GM21528 (cell line): ENCODE results near the gene GHITM.
"Not testable (repeated sequence)": the region's sequence is repeated elsewhere in the genome, so short reads cannot be mapped to it uniquely, and the experiment has no call there.

Experiments used
- ATAC-seq: cut with Tn5 transposase; IDR thresholded peaks from one replicate; pipeline ENCODE4 v1.9.1; 2021; ENCODE audit warnings: mild to moderate bottlenecking, moderate library complexity; ENCODE audit not compliant: unreplicated experiment, low FRiP score

GHITM gene

DNA sequence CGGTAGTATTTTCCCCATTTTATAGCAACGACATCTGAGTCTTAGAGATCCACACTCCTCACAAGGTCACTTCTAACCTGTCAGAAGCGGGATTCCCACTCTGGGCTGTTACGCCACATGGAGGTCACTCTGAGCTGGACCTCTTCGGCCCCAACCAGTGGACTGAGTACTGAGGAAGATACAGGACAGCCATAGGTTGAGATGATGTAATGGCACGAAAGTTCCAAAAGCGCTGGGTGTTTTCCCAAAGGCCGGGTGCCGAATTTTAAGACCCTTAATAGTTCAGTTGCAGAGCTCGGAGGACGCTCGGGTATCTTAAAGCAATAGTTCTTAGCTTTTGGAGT is 699 bp downstream of the GHITM start:
- no peak for ATAC-seq

DNA sequence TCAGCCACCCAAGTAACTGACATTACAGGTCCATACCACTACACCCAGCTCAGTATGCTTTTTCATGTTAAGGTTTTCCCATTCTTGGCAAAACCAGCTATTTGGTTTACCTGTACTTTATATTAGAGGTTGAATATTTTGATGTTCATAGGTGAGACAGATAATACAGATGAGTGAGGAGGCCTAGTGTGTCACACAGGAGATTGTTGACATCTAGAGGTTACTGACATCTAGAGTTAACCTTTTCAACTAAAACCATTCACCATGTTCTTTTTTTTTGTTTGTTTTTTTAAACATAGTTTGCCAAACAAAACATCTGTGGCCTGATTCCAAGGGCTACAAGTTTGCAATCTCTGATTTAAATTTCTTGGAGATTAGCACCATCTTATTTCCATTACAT is 8.0 kb downstream of the GHITM start:
- no peak for ATAC-seq

DNA sequence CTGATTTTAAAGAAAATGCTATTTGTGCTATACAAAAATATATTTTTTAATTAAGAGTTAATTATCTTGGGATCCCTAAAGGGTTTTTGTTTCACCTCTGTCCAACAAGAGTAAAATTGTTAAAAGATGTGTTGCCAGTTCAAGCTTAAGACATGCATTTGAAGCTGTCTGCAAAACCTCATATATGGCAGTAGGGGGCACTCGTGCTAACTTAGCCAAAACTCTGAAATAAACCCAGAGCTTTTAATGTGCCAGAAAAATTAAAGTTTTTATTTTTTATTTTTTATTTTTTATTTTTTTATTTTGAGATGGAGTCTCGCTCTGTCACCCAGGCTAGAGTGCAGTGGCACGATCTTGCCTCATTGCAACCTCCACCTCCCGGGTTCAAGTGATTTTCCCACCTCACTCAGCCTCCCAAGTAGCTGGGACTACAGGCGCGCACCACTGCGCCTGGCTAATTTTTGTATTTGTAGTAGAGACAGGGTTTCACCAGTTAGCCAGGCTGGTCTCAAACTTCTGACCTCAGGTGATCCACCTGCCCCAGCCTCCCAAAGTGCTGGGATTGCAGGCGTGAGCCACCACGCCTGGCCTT is 8.8 kb downstream of the GHITM start:
- not testable (repeated sequence) for ATAC-seq

DNA sequence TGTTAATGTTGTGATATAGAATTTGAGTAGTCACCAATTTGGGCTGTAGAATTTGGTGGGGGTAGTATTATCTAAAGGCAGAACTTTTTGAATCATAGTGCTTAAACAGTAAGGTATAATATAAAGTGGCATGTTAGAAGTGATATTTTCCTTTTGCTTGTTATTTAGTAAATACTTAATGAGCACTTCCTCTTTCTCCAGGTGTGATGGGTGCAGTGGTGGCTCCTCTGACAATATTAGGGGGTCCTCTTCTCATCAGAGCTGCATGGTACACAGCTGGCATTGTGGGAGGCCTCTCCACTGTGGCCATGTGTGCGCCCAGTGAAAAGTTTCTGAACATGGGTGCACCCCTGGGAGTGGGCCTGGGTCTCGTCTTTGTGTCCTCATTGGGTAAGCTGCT is 10.5 kb downstream of the GHITM start:
- ATAC-seq: no peak

DNA sequence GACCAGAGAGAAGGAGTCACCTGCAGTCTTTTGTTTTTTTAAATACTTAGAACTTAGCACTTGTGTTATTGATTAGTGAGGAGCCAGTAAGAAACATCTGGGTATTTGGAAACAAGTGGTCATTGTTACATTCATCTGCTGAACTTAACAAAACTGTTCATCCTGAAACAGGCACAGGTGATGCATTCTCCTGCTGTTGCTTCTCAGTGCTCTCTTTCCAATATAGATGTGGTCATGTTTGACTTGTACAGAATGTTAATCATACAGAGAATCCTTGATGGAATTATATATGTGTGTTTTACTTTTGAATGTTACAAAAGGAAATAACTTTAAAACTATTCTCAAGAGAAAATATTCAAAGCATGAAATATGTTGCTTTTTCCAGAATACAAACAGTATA is 13.5 kb downstream of the GHITM start:
- ATAC-seq: no peak

DNA sequence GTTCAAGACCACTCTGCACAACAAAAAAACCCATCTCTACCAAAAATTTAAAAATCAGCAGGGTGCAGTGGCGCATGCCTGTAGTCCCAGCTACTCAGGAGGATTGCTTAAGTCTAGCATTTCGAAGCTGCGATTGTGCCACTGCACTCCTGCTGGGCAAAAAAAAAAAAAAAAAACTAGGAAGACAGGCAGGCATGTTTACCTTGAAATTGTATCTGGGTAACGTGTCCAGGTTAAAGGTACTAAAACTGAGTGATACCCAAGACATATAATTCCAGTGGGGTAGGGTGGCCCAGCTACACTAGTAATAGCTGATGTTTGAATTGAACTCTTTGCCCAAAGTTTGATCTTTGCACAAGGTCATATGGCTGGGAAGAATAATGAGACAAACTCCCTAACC is 16.2 kb downstream of the GHITM start:
- ATAC-seq: no peak

DNA sequence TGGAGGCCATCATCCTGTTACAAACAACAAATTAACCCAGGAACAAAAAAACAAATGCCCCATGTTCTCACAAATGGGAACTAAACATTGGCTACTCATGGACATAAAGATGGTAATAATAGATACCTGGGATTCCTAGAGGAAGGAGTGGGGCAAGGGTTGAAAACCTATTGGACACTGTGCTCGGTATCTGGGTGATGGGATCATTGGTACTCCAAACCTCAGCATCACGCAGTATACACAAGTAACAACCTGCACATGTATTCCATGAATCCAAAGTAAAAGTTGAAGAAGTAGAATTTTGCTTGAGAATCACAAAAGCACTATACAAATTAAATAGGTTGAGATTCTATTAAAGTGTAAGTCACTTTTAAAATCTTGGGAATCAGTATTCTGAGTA is 16.7 kb downstream of the GHITM start:
- ATAC-seq: no peak

DNA sequence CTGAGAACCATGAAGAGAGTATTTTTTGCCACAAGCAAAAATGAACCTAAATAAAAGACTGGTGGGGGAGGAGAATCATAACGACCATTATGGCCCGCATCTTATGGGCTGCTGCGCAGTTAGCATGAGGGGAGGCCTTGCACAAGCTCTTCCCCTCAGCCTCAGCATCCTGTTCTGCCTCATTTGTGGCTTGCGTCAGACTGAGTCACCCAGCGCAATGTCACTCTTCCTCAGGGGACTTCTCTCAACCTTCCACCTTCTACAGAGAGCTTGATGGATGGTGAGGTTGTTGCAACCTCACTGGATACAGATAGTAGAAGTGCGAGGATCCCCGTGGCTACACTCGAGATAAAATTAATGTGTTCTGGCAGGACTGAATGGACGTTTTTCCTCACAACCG is 17.5 kb downstream of the GHITM start:
- no peak for ATAC-seq

DNA sequence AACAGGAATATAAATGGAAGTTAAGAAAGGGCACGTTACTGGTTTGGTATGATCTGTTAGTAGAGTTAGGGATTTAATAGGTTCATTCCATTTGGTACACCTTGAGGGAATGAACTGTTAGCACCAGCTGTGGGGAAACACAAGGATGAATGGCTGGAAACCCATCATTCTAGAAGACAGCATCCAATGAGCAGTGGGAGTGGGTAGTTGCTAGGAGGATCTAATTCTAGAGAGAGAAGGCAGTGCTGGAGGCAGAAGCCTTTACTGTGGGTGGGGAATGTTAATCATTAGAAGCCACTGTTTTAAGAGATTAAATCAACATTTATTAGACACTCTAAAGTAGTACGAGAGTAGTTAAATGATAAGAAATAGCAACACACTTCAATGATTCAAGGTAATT is 18.8 kb downstream of the GHITM start:
- no peak for ATAC-seq

DNA sequence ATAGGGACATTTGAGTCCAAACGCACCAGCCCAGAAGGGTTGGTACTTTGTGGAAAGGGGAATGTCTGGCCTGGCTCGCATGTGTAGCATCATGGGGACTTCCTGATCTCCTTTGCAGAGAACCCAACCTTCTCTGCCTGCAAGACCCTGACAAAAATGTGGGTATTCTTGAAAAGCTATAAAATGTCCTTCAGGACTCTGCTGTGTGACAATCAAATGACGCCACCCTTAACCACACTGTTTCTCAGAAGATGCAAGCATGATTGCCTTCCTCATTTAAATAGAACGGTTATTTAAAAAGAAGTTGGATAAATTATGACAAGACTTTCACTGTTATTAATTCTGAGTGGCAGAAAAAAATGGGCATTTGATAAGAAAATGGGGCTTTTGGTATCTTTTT is 19.2 kb downstream of the GHITM start:
- ATAC-seq: no peak

DNA sequence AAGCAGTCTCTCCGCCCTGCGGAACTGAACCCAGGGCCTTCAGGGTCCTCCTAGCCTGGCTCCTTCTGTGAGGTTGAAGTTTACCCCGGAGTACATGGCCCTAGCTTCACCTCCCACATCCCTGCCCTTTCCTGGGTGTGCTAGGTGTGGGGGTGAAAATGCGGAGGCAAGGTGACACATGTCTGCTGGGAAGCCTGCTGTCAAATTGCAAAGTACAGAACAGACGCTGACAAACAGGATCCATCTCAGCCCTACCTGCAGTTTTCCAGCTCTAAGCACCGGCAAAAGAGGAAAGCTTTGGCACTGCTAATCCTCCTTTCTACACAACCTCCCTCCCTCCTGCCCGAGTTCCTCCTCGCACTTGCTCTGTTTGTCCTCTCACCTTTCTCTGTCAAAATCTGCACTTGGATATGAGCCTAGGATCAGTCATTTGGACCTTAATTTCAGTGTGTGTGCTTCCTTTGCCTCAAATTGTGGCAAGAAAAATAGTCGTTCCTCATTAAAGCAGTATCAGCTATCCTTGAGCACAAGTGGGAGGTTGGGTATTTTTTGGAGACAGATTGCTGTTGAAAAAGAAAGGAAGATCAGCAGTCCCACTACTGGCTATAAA is 19.9 kb downstream of the GHITM start:
- no peak for ATAC-seq

DNA sequence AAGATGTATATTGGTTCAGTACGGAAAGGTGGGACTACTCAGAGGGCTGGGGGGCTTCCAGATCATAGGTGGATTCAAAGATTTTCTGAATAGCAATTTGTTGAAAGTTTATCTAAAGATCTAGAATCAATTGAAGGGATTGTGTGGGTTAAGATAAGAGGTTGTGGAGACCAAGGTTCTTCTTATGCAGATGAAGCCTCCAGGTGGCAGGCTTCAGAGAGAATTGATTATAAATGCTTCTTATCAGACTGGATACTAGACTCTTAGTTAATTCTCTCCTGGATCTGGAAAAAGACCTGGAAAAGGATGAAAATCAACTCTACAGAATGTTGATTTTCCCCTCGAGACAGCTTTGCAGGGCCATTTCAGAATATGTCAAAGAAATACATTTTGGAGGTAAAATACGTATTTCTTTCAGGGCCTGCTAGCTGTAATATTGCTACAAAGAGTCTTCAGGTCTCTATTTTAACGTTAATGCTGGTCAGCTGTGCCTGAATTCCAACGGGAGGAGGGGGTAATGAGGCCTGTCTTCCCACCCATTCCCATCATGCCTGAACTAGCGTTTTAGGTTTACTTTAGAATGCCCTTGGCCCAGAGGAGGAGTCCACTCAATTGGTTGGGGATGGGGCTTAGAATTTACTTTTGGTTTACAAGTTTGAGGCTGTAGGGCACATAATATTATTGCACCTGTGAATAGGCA is 21.5 kb downstream of the GHITM start:
- no peak for ATAC-seq

DNA sequence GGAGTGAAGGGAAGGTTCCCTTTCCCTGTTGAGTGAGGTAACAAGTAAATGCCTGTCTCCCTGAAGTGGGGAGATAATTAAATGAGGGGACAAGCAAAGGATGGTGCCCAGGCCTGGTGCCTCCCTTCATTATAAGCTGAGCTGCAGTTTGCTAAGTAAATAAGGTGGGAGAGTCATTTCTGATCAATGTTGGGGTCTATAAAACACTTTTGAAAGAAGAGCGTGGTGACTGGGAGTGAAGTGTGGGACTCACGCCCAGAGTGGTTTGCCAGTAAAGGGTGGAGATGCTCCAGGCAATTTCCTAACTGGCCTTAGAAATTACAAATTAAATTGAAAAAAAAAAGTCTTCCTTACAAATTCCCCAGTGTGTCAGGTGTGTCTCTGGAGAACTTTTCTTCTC is 24.7 kb downstream of the GHITM start:
- ATAC-seq: no peak

DNA sequence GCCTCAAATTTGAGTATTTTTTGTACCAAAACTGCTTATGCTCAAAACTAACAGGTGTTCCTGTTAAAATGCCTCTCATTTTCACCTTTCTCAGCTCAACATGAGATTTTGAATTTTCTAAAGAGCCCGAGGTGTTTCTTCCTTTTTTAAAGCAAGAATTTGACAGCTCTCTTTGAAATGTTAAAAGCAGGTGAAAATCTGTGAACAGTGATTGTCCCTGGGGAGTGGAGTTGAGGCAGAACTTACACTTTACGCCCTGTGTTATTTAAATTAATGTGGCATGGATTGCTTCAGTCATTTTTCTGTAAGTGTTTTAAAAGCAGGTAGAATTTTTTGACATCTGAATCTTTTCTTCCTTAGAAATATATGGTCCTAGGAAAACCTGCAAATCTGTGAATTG is 25.1 kb downstream of the GHITM start:
- no peak for ATAC-seq

DNA sequence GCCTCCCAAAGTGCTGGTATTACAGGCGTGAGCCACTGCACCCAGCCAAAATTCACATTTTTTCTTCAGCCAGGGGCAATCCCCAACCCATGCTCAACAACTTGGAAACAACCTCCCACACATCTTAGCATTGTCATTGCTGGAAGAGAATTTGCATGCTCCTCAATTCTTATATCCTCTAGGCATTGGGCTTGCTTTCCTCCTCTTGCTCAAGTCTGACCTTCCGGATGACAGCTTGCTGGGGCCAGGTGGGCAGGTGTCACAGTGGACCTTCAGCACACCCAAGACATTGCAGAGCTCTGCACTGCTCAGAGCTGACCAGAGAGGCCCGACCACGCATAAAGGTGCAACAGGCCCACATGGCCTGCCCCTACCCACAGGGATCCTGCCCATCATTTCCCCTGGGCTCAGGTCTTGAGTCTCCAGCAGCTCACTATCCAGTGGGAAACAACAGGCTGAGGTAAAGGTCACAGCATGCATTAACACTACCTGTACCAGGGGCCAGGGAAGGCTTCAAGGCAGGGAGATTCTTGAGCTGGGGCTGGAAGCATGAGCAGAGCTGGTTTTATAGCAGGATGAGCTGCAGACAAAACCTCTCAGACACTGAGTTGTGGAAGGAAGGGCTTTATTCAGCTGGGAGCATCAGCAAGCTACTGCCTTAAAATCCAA is 27.4 kb downstream of the GHITM start:
- ATAC-seq: peak; percentile 55

DNA sequence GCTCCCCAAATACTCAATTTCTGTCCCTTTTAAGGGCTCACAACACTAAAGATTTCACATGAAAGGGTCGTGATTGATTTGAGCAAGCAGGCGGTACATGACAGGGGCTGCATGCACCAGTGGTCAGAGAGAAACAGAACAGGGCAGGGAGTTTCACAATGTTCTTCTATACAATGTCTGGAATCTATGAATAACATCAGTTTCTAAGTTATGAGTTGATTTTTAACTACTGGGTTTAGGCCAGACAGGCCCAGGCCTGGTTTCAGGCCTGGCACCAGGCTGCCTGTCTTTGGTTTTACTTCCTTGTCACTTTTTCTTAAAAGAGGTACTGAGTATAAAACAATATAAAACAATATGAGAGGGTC is 28.0 kb downstream of the GHITM start:
- ATAC-seq: peak; percentile 24

DNA sequence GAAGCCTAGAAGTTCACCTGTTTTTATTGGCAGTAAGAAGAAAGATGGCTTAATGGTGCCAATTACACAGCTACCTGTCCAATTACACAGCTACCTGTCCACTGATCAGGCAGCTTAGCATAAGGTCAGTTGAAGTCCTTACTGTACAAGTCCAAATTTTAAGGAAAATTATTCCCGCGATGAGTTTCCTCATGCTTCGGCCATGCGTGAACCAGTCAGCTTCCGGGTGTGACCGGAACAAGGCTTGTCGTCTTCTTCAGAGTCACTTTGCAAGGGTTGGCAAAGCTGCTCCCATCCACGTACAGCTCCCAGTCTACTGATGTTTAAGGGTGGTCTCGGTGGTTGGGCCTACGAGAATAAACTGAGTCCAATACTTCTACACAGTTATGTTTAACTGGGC is 29.1 kb downstream of the GHITM start:
- not testable (repeated sequence) for ATAC-seq

DNA sequence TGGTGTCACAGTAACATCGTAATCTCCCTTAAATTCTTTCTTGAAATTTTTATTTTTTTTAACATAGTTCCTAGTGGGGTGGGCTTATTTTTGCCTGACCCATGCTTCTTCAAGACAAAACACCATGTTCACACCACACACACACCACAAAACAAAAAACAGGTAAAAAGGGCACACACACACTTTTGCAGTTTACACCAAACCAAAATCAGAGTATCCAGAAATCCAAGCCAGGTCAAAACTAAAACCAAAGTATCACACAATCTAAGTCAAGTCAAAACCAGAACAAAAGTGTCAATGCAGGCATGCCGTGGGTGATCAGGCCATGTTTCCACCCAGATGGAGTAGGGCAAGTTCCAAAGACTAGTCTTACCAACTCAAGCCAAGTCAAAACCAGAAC is 31.9 kb downstream of the GHITM start:
- ATAC-seq: not testable (repeated sequence)

DNA sequence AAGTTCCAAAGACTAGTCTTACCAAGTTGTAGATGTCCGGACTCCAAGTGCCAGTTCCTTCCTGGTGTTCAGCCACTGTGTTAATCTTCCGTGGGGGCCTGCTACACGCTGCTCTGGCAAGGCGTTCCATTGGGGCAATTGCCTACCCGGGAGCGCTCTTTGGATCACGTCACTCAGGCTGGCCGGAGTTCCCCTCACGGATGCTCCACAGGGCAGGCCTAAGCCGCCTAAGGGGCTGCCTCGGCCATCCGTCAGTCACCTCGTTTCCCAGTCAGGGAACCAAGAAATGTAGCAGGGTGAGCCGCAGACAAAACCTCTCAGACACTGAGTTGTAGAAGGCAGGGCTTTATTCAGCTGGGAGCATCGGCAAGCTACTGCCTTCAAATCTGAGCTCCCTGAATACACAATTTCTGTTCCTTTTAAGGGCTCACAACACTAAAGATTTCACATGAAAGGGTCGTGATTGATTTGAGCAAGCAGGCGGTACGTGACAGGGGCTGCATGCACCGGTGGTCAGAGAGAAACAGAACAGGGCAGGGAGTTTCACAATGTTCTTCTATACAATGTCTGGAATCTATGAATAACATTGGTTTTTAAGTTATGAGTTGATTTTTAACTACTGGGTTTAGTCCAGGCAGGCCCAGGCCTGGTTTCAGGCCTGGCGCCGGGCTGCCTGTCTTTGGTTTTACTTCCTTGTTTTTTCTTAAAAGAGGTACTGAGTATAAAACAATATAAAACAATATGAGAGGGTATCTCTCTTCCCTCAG is 32.6 kb downstream of the GHITM start:
- peak; percentile 35 for ATAC-seq

DNA sequence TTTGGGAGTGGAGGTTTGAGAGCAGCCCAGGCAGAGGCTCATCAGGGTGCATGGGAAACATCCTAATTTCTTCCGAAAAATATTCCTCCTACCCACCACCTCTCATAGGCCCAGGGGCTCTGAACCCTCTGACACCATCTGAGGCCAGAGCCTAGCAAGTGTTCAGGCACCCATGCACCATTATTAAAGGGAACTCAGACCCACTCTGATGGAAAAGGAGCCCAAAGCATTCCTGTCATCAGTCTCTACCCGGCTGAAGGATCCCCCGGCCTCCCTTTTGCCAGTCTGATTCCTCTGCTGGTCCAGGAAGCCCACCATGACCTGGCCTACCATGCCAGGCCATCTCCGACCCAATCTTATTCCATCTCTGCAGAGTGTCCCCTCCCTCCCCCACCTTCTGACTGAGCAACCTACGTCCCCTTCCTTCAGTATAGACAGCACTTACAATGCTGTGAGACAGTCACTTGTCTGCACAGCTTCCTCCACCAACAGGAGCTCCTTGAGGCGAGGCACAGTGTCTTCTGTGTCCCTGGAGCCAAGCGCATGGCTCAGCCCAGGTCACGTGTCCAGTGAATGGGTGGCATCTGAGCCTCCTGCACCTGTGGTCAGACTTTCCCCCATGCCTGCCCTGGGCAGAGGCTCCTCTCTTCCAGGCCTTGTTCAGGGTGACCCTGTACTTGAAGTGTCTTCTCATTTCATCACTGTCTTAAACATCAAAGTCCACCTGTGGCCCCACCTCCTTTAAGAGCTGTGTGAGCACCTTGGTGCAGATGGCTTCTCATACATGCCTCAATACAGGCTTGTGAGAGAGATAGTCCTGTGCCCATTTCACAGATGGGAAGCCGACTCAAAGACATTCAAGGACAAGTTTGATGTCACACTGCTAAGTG is 33.4 kb downstream of the GHITM start:
- ATAC-seq: peak; percentile 65
